HL-60 (cell line): ENCODE data around the gene EEF1A2.

ENCODE experiments used
- DNase-seq, 2 experiments: peaks; one replicate each; pipeline ENCODE4 v3.0.0-alpha.2; 2010 to 2020; ENCODE audit warnings: low read depth in 1 of 2, low spot score in 1 of 2
- H3K27ac ChIP-seq: fragments of 250-450 bp; sonication (Bioruptor Pico); replicated peaks from 2 replicates; pipeline ENCODE4 v1.5.1; 2020; ENCODE audit warnings: mild to moderate bottlenecking, moderate library complexity
- H3K27me3 ChIP-seq: fragments of 250-450 bp; sonication (Bioruptor Pico); 2 replicates; pipeline ENCODE4 v1.5.1; 2021; ENCODE audit warnings: mild to moderate bottlenecking, moderate library complexity; ENCODE audit not compliant: insufficient read depth, poor library complexity, severe bottlenecking
- H3K4me3 ChIP-seq: replicated peaks from 2 replicates; pipeline ENCODE4 v1.5.1; 2011; ENCODE audit warnings: mild to moderate bottlenecking, control low read depth, low read length; ENCODE audit not compliant: insufficient read depth
- CTCF ChIP-seq: IDR thresholded peaks from one replicate; pipeline ENCODE4 v1.5.1; 2011; ENCODE audit warnings: low read length, control low read depth, inconsistent platforms; ENCODE audit not compliant: insufficient read depth
- GABPA ChIP-seq: IDR thresholded peaks from 2 replicates; pipeline ENCODE4 v1.6.1; 2012; ENCODE audit warnings: low read depth
- POLR2AphosphoS5 ChIP-seq: IDR thresholded peaks from 2 replicates; pipeline ENCODE4 v1.6.1; 2012; ENCODE audit warnings: low read depth
- REST ChIP-seq: IDR thresholded peaks from 2 replicates; pipeline ENCODE4 v1.6.1; 2012; ENCODE audit warnings: low read depth; ENCODE audit not compliant: insufficient replicate concordance
- SPI1 ChIP-seq: IDR thresholded peaks from 2 replicates; pipeline ENCODE4 v1.6.1; 2012; ENCODE audit warnings: low read depth, mild to moderate bottlenecking, borderline replicate concordance

EEF1A2 gene

GRCh38 chr20:63484236-63484635 is 14.6 kb downstream of the EEF1A2 start:
- DNase-seq: no peak
- Histone ChIP-seq H3K27me3 (peaks cover 35% of the 10 kb centered on the region), H3K4me3 (no peak overlapping the region)

GRCh38 chr20:63483834-63484233 is 15.0 kb downstream of the EEF1A2 start:
- no peak overlapping the region for H3K4me3 ChIP-seq
- DNase-seq: no peak
- no peak overlapping the region for H3K27ac ChIP-seq
- TF ChIP-seq GABPA (no peak), POLR2AphosphoS5 (no peak), REST (no peak), CTCF (no peak), SPI1 (no peak)
- peaks cover 31% of the 10 kb centered on the region for H3K27me3 ChIP-seq

More at GRCh38 chr20:63484236-63484635, 14.6 kb downstream of the EEF1A2 start:
- no peak for TF ChIP-seq CTCF
- TF ChIP-seq GABPA: no peak
- no peak overlapping the region for H3K27ac ChIP-seq

- peaks cover 26% of the 10 kb centered on the region for H3K27me3 ChIP-seq
- no peak overlapping the region for H3K27ac ChIP-seq
- H3K4me3 ChIP-seq: no peak overlapping the region
These were observed 16.8 kb downstream of the EEF1A2 start for GRCh38 chr20:63482021-63482587.

More at GRCh38 chr20:63482021-63482587, 16.8 kb downstream of the EEF1A2 start:
- DNase-seq: no peak
- TF ChIP-seq CTCF: no peak
- no peak for TF ChIP-seq POLR2AphosphoS5
- TF ChIP-seq REST: no peak
- TF ChIP-seq SPI1: no peak
- no peak for TF ChIP-seq GABPA
